NCI-H146 (cell line): ENCODE measurements around the gene SCAF4.
A peak's percentile ranks its signal among the peaks of the same experiment; 100 is the strongest.
"Not testable (repeated sequence)": the region's sequence is repeated elsewhere in the genome, so short reads cannot be mapped to it uniquely, and the experiment has no call there.

Source experiments
- DNase-seq: peaks from one replicate; lab custom pipeline; 2025; lab: John Stamatoyannopoulos, UW

The SCAF4 gene, protein sequence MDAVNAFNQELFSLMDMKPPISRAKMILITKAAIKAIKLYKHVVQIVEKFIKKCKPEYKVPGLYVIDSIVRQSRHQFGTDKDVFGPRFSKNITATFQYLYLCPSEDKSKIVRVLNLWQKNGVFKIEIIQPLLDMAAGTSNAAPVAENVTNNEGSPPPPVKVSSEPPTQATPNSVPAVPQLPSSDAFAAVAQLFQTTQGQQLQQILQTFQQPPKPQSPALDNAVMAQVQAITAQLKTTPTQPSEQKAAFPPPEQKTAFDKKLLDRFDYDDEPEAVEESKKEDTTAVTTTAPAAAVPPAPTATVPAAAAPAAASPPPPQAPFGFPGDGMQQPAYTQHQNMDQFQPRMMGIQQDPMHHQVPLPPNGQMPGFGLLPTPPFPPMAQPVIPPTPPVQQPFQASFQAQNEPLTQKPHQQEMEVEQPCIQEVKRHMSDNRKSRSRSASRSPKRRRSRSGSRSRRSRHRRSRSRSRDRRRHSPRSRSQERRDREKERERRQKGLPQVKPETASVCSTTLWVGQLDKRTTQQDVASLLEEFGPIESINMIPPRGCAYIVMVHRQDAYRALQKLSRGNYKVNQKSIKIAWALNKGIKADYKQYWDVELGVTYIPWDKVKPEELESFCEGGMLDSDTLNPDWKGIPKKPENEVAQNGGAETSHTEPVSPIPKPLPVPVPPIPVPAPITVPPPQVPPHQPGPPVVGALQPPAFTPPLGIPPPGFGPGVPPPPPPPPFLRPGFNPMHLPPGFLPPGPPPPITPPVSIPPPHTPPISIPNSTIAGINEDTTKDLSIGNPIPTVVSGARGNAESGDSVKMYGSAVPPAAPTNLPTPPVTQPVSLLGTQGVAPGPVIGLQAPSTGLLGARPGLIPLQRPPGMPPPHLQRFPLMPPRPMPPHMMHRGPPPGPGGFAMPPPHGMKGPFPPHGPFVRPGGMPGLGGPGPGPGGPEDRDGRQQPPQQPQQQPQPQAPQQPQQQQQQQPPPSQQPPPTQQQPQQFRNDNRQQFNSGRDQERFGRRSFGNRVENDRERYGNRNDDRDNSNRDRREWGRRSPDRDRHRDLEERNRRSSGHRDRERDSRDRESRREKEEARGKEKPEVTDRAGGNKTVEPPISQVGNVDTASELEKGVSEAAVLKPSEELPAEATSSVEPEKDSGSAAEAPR

DNA sequence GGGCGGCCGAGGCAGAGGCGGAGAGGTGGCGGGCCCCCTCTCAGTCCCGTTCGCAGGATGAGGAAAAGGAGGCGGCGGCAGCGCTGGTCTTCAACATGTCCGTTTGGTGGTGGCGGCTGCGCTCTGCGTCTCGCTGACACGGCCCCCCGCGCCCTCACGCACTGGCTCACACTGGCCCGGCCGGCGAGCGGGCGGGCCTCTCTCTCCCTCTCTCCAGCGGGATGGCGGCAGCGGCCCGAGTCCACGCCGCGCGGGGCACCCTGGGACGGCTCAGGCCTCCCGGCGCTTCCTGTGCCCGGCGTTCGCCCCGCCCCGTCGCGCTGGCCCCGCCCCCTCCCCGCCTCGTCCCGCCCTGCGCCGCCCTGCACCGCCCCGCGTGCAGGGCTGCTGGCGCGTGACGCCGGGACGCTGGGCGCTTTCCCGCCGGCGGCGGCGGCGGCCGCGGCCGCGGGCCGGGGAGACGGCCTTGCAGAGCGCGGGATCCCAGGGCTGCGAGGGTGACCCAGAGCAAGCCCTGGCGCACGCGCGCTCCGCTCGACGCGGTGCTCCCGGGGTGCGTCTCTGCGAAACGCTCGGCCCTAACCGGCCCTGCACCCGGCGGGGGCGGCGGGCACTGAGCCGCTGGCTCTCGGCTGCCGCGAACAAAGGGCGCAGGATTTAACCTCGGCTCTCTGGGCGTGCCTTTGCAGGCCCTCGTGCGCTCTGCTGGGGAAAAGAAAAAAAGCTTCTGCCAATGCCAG is at the start of gene SCAF4:
Gene SCAF4 (minus strand): TSS at position 262 of the 740 bp plus-strand sequence. CDS start 426 bp downstream, outside the sequence.
- DNase-seq: peak; percentile 87

DNA sequence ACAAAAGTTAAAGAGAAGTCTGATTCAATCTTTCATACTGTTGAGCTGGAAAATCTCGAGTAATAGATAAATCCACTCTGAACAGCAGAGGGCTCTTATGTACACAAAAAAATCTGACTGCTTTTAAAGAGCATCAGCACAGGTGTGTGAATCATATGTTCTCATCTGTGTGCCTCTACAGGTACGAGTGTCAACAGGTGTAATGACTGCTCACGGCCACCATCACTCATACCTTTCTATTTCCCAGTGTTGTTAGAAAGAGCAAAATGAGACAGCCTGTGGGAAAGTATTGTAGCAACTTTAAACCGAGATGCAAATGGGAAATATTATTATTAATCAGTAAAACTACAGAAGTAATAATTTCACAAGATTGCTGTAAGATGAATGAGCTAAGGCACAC is 49.0 kb upstream of the SCAF4 start:
- DNase-seq: peak; percentile 50

DNA sequence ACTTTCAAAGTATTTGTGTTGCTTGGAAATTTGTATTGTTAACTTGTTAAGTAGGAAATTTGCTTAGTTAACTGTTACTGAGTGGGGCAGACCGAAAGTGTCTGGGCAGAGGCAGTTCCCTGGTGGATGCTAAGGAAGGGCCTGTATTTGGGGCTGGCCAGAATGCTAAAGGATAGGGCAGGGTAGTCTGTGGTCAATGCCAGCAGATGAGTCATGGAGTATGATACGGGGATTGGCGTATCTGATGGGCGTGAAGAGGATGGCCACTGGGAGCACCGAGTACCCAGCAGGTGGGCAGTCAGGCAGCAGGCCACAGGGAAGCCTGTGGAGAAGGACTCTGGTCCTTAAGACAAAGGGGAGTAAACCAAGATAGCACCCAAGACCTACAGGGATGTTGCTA is 46.6 kb upstream of the SCAF4 start:
- DNase-seq: no peak

DNA sequence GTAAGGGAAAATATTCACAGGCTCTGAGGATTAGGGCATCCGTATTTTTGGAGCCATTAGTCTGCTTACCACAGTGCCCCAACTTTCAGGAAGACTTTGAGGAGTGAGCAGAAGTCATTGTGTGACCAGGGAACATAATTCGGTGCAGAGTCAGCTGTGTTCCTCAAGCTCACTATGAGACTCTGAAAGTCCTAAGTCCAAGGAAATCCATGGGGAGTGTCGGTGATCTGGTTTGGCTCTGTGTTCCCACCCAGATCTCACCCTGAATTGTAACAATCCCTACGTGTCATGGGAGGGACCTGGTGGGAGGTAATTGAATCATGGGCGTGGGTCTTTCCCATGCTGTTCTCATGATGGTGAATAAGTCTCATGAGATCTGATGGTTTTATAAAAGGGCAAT is 45.9 kb upstream of the SCAF4 start:
- DNase-seq: no peak

DNA sequence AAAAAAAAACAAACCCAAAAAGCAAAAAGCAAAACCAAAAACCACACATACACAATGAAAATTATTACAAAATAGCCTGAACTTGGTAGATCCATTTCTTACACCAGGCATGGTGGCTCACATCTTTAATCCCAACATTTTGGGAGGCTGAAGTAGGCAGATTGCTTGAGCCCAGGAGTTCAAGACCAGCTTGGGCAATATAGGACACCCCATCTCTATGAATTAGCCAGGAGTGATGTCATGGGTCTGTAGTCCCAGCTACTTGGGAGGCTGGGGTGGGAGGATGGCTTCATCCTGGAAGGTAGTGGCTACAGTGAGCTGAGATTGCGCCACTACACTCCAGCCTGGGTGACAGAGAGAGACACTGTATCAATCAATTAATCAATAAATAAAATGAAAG is 42.1 kb upstream of the SCAF4 start:
- no peak for DNase-seq

DNA sequence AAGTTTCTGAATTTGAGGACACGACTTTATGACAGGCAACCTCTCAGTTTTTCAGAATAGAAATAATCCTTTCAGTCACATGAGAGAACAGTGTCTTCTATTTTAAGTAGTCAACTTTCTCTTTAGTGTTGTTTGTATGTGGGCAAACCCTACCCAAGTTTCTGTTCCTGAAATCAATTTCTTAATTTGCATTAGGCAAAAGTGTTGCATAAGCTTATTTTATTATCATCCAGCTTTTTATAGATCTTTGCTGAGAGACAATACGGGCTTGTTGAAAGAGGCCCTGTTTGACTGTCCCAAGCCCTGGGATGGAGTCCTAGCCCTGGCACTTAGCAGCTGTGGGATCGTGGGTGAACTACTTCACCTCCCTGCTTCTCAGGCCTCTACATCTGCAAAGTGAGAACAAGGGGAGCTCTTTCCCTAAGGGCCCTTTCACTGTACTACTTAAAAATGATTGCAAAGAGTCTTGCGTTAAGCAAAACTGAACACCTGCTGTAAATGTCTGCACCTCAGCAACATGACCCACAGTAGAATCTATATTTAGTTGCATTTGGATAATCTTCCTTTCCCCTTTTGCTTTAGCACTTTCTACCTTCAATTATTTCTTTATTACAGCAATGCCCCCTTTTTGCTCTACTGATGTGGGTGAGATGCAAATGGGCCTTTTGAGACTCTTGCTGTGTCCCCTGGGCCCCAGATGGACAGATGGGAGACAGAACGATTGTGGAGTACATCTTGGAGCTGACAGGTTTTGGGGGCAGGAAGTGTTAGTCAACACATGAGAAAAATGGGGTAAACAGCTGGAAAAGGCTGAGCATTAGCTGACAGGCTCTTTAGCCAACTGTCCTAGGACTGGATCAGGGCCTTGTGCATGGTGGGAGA is 41.0 kb upstream of the SCAF4 start:
- no peak for DNase-seq

DNA sequence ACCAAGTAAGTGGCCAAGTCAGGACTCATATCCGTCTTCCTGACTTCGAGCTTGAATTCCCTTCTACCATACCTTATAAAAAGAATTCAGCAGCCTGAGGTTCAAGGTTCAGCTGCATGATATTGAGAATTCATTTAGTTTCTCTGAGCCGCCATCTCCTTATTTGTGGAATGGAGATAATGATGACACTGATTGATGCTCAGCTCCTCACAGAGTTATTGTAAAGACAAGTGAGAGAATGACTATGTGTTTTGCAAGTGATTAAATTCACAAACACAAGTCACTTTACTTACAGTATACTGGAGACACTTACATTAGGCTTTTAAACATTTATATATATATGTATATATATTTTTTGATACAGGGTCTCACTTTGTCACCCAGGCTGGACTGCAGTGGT is 39.8 kb upstream of the SCAF4 start:
- DNase-seq: no peak

DNA sequence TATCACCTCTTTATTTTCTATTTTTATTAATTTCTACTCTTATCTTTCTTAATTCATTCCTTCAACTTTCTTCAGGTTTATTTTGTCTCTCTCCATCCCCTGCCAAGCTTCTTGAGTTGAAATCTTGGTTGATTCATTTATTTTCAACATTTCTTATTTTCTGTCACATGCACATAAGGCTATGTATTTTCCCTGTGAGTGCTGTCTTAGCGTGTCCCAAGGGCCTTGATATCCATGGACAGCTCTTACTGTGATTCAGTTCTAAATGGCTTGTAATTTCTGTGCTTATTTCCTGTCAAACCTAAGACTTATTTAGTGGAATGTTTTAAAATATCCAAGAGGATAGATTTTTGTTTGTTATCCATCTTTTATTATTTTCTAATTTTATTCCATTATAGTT is 36.8 kb upstream of the SCAF4 start:
- no peak for DNase-seq

DNA sequence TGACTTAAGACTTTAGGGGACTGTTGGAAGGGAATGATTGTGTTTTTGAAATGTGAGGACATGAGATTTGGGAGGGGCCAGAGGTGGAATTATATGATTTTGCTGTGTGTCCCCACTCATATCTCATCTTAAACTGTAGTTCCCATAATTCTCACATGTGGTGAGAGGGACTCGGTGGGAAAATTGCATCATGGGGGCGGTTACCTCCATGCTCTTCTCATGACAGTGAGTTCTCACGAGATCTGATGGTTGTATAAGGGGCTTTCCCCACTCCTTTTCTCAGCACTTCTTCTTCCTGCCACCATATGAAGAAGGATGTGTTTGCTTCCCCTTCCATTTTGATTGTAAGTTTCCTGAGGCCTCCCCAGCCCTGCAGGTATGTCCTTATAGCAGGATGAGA is 35.0 kb upstream of the SCAF4 start:
- DNase-seq: no peak

DNA sequence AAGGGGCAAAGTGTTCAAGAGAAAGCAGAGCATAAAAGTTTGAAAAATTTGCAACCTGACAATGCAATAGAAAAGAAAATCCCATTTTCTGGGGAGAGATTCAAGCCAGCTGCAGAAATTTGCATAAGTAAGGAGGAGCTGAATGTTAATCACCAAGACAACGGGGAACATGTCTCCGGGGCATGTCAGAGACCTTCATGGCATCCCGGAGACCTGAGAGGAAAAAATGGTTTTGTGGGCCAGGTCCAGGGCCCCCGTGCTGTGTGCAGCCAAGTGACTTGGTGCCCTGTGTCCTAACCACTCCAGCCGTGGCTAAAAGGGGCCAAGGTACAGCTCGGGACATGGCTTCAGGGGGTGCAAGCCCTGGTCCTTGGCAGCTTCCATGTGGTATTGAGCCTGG is 33.9 kb upstream of the SCAF4 start:
- DNase-seq: not testable (repeated sequence)

DNA sequence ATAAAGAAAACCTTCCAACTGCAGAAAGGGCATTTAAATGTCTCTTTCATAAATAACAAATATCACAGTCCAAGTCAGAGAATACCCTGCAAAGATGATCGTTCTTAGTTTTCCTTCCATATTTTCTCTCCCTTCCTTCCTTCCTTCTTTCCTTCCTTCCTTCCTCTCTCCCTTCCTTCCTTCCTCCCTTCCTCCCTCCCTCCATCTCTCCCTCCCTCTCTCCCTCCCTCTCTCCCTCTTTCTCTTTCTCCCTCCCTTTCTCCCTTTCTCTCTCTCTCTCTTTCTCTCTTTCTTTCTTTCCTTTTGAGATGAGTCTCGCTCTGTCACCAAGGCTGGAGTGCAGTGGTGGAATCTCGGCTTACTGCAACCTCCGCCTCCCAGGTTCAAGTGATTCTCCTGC is 29.0 kb upstream of the SCAF4 start:
- no peak for DNase-seq

DNA sequence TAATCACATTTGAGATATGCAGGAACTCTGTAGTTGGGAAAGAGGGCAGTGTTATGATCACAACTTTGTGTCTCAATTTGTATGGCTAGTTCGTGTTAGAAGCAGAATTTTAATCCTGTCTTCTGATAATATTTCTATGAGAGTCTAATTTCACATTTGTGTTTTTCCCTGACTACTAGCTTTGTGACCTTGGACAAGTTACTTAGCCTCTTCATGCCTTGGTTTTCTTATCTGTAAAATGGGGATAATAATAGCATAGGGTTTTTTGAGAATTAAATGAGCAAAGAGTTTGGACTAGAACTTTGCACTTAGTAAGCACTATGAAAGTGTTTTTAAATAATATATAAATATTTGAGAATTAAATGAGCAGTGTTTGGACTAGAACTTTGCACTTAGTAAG is 24.9 kb upstream of the SCAF4 start:
- no peak for DNase-seq

DNA sequence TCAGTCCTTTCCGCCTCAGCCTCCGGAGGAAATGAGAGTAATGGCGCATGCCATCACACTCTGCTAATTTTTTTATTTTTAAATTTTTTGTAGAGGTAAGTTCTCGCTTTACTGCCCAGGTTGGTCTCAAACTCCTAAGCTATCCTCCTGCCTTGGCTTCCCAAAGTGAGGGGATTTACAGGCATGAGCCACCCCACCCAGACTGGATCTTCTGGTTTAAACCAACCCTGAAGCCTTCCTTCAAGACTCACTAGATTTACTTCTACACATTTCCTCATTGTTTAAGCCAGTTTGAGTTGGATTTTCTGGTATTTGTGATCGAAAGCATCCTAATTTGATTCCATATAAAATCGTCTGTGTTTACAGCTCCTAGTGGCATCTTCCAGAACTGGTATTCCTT is 23.1 kb upstream of the SCAF4 start:
- DNase-seq: no peak

DNA sequence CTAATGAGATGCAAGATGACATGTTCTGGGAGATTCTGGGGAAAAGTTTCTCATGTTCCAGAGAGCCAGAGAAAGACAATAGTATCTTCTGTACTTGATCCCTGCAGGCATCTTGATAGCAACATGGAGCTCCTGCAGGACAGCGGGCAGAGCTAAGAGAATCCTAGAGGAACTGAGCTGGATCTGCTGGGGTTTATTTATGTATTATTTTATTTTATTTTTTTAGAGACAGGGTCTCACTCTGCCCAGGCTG is 22.7 kb upstream of the SCAF4 start:
- no peak for DNase-seq

DNA sequence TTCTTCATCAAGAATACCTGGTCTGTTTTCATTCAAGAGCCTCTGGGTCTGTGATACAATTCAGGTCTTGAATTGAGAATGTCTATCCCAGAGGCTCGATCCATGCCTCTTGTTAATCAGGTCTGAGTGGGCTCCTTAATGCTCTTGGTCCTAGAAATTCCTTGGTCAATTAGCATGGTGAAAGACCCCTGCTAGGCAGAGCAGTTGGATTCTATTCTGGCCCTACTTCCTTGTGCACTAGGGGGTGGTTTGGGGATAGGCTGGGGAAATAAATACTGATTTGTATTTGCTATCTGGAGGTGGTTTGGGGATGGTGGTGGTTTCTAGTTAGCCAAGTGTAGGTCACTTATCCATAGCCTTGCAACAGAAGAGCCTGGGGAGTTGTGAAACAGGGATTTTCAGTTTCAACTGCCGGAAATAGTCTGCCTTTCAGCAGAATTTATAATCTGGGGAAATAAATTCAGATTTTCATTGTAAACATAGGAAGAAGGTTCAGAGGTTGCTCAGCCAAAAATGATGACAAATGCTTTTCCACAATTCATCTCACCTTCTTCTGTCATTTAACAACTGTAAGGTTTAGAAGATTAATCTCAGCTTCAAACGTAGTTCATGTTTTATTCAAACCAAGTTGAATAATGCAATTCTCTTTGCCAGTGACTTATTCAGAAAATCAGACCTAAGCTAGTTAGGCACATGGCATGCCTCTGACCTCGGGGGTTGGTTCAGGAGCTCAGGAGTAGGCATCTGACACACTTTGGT is 22.2 kb upstream of the SCAF4 start:
- no peak for DNase-seq

DNA sequence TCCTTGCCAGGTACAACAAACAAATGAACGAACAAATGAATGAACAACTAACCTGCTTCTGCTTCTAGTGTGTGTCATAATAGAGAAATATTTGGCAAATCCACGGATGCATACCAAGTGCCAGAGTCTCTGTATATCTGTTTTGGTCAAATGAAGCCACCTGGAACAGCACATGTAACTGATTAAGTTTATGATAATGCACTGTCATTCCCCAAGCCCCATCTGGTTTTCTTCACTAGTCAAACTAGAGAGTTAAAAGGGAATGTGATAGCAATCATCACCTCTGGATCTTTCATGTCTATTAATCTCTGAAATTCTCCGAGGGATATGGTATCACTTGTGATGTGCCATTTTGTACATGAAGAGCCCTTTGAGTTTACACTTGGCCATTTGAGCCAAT is 21.0 kb upstream of the SCAF4 start:
- no peak for DNase-seq

DNA sequence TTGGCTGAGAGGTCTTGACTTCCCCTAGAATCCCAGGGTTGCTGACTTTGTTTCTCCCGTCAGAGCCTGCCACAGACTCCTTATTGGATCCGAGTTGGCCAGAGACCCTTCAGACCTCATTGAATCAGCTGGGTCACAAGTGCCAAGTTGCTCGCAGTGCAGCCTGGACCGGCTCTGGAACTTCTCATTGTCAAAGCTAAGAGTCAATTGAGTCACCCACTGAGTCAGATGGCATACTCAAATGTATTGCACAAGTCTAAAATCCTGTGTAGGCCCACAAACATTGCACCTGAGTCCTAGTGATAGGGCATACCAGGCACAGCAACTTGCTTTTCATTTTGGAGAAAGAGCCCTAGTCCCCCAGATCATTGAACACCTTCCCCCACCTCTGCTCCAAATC is 20.4 kb upstream of the SCAF4 start:
- DNase-seq: no peak

DNA sequence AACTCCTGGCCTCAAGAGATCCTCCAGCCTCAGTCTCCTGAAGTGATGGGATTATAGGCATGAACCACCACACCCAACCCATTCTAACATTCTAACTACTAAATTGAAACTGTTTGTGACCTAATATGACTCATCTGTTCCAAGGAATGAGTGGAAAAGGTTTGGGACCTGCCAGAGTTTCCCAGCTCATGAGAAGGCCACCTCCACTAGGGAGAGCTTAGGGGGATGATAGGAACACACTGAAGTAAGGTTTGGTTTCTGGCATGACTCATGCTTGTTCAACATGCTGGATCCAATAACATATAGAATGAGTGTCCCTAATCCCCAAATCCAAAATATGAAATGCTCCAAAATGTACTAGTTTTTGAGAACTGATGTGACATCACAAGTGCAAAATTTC is 18.9 kb upstream of the SCAF4 start:
- no peak for DNase-seq

DNA sequence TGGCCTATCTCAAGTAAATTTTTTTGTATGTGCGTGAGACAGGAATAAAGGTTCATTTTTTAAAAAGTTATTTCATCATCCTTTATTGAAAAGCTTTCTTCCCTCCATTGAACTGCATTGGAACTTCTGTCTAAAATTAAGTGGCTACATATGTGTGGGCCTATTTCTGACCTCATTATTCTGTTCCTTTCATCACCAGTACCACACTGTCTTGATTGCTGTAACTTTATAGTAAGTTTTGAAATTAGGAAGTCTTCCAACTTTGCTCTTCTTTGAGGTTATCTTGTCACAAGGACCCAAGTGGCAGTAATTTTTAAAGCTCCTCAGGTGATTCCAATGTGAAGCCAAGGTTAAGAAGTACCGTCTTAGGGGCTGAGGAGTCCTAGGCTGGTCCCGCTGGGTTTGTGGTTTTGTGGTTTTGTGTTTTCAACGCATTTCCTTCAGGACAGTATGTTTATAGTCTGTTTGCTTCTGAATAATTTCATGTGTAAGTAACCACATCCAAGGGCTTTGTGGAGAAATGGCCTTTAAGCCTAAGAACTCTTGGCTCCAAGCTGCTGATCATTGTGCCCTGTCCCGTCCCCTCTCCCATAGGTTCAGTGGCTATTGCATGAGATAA is 12.4 kb upstream of the SCAF4 start:
- no peak for DNase-seq

DNA sequence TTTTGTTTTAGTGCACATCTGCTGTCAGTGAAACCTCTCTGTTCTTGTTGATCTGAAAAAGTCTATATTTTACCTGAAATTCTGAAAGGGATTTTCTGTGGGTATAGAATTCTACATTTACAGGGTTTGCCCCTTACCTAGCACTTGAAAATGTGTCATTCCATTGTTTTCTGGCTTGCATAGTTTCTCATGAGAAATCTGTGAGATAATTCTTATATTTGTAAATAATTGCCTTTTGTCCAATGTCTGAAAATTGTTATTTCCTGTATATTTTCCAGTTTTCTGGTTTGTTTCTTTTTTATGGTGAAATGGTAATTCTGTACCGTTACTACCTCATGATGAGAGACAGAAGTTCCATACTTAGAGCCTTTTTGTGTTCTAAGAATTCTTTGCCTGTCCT is 11.8 kb upstream of the SCAF4 start:
- no peak for DNase-seq
